HCT116 (cell line): ENCODE results near the gene CACNA2D3. TPM values are rescaled to one million over a fixed set of nuclear protein-coding genes. Genes with fewer than 3 reads are reported as not detected.

ENCODE experiments used
- ATAC-seq: fragments of 200-7000 bp; cut with Tn5 transposase; 2 replicates; pipeline ENCODE4 v1.9.1; 2020; ENCODE audit warnings: mild to moderate bottlenecking, moderate library complexity
- BruUV-seq: library from RNA; stranded (reverse); fragments of 400-500 nt; replicated peaks from 2 replicates; lab custom pipeline; 2021; lab: Mats Ljungman, UMichigan
- CTCF ChIA-PET: fragments of 300-600 bp; sonication (Branson Sonifier 250); formaldehyde crosslinking; loops from one replicate; lab custom pipeline; 2021; ENCODE audit warnings: antibody characterized with exemption; lab: Charles Lee
- POLR2A ChIA-PET: fragments of 300-600, 350-600 bp; sonication (Branson Sonifier 250); formaldehyde crosslinking; loops from one replicate; lab custom pipeline; 2021; ENCODE audit warnings: antibody characterized with exemption; lab: Charles Lee
- RAD21 ChIA-PET, 2 experiments: fragments of 300-600 bp; sonication (Branson Sonifier 250); formaldehyde crosslinking; loops; one replicate each; lab custom pipeline; 2023; ENCODE audit warnings: low total read pairs in 2 of 2; ENCODE audit not compliant: uncharacterized antibody in 2 of 2, unreplicated experiment in 2 of 2, low non-redundant PET in 1 of 2; lab: Charles Lee
- DNase-seq: peaks from one replicate; pipeline ENCODE4 v3.0.0-alpha.2; 2010; ENCODE audit warnings: low read depth, low spot score
- H2AFZ ChIP-seq: fragments of 200-600 bp; shearing (Covaris generic), sonication (generic); 2 replicates; pipeline ENCODE4 v1.6.1; 2017; ENCODE audit warnings: low read depth, mixed run types, mixed read lengths, antibody characterized with exemption, low read length; ENCODE audit not compliant: poor library complexity, severe bottlenecking
- H3K27ac ChIP-seq: 2 replicates; pipeline ENCODE4 v1.5.1; 2012; ENCODE audit warnings: low read depth, low read length
- H3K27me3 ChIP-seq: fragments of 200-600 bp; sonication (generic); 2 replicates; pipeline ENCODE4 v1.6.1; 2016; ENCODE audit warnings: mixed run types, low read length, mixed read lengths; ENCODE audit not compliant: insufficient read depth
- H3K36me3 ChIP-seq, 2 experiments: fragments of 200-500 bp in 1 of 2; fragments of 200-600 bp in 1 of 2; sonication (Bioruptor generic) in 1 of 2; sonication (generic) in 1 of 2; 2 replicates each; pipeline versions ENCODE4 v1.5.1 to v1.6.1; 2014 to 2016; ENCODE audit warnings: low read length in 2 of 2, inconsistent platforms in 1 of 2, mixed read lengths in 1 of 2, mixed run types in 1 of 2; ENCODE audit not compliant: insufficient read depth in 2 of 2, control insufficient read depth in 1 of 2
- H3K4me1 ChIP-seq, 2 experiments: fragments of 200-600 bp in 1 of 2; sonication (generic) in 1 of 2; 2 replicates each; pipeline versions ENCODE4 v1.5.1 to v1.6.1; 2012 to 2017; ENCODE audit warnings: low read length in 2 of 2, inconsistent platforms in 1 of 2, mild to moderate bottlenecking in 1 of 2, mixed read lengths in 1 of 2, mixed run types in 1 of 2, moderate library complexity in 1 of 2; ENCODE audit not compliant: insufficient read depth in 2 of 2, control insufficient read depth in 1 of 2
- H3K4me2 ChIP-seq: fragments of 200-600 bp; sonication (generic); 2 replicates; pipeline ENCODE4 v1.6.1; 2017; ENCODE audit warnings: mixed run types, low read length, mixed read lengths
- H3K4me3 ChIP-seq, 2 experiments: fragments of 200-600 bp in 1 of 2; sonication (generic) in 1 of 2; replicated peaks in 1 of 2; 2 replicates each; pipeline ENCODE4 v1.5.1; 2011 to 2016; ENCODE audit warnings: low read length in 2 of 2, control low read depth in 1 of 2, low read depth in 1 of 2, mild to moderate bottlenecking in 1 of 2, mixed read lengths in 1 of 2, mixed run types in 1 of 2
- H3K79me2 ChIP-seq: fragments of 200-600 bp; sonication (generic); 2 replicates; pipeline ENCODE4 v1.6.1; 2017; ENCODE audit warnings: mild to moderate bottlenecking, mixed run types, low read length, moderate library complexity, mixed read lengths; ENCODE audit not compliant: insufficient read depth
- H3K9ac ChIP-seq: fragments of 200-600 bp; sonication (generic); 2 replicates; pipeline ENCODE4 v1.6.1; 2016; ENCODE audit warnings: low read length, mixed read lengths
- H3K9me2 ChIP-seq: fragments of 200-600 bp; sonication (generic), shearing (Covaris generic); 2 replicates; pipeline ENCODE4 v1.6.1; 2017; ENCODE audit warnings: mixed run types, mild to moderate bottlenecking, moderate library complexity; ENCODE audit not compliant: insufficient read depth
- H3K9me3 ChIP-seq, 2 experiments: fragments of 200-500 bp in 1 of 2; fragments of 200-600 bp in 1 of 2; sonication (Bioruptor generic) in 1 of 2; sonication (generic) in 1 of 2; 2 replicates each; pipeline ENCODE4 v1.6.1; 2014 to 2017; ENCODE audit warnings: low read length in 2 of 2, mixed read lengths in 2 of 2, inconsistent platforms in 1 of 2, low read depth in 1 of 2, mild to moderate bottlenecking in 1 of 2, mixed run types in 1 of 2, moderate library complexity in 1 of 2; ENCODE audit not compliant: control insufficient read depth in 1 of 2, insufficient read depth in 1 of 2
- H4K20me1 ChIP-seq: fragments of 200-600 bp; sonication (generic), shearing (Covaris generic); 2 replicates; pipeline ENCODE4 v1.6.1; 2017; ENCODE audit warnings: mixed run types, mild to moderate bottlenecking, moderate library complexity; ENCODE audit not compliant: insufficient read depth
- ATF3 ChIP-seq: IDR thresholded peaks from 2 replicates; pipeline ENCODE4 v1.6.1; 2012
- CBX3 ChIP-seq: IDR thresholded peaks from 2 replicates; pipeline ENCODE4 v1.6.1; 2012; ENCODE audit warnings: low read depth
- CEBPB ChIP-seq: IDR thresholded peaks from 2 replicates; pipeline ENCODE4 v1.6.1; 2012; ENCODE audit warnings: low read depth
- CTCF ChIP-seq, 3 experiments: fragments of 200-600 bp in 1 of 3; sonication (generic) in 1 of 3; IDR thresholded peaks in 2 of 3; conservative IDR thresholded peaks in 1 of 3; 2 replicates each; pipeline ENCODE4 v1.5.1; 2012 to 2017; ENCODE audit warnings: low read depth in 2 of 3, low read length in 2 of 3, antibody characterized with exemption in 1 of 3, borderline replicate concordance in 1 of 3, control low read depth in 1 of 3, mild to moderate bottlenecking in 1 of 3, mixed read lengths in 1 of 3, mixed run types in 1 of 3, moderate library complexity in 1 of 3; ENCODE audit not compliant: insufficient read depth in 1 of 3
- EGR1 ChIP-seq: IDR thresholded peaks from 2 replicates; pipeline ENCODE4 v1.6.1; 2012; ENCODE audit warnings: low read depth
- ELF1 ChIP-seq: IDR thresholded peaks from 2 replicates; pipeline ENCODE4 v1.6.1; 2012; ENCODE audit warnings: low read depth, borderline replicate concordance
- EZH2phosphoT487 ChIP-seq: fragments of 200-600 bp; IDR thresholded peaks from 2 replicates; pipeline ENCODE4 v1.6.1; 2018; ENCODE audit warnings: antibody characterized with exemption, borderline replicate concordance
- FOSL1 ChIP-seq: IDR thresholded peaks from 2 replicates; pipeline ENCODE4 v1.6.1; 2012; ENCODE audit warnings: low read depth
- JUND ChIP-seq: IDR thresholded peaks from 2 replicates; pipeline ENCODE4 v1.6.1; 2012
- MAX ChIP-seq: IDR thresholded peaks from 2 replicates; pipeline ENCODE4 v1.6.1; 2012
- POLR2AphosphoS5 ChIP-seq: IDR thresholded peaks from 2 replicates; pipeline ENCODE4 v1.6.1; 2011; ENCODE audit warnings: mild to moderate bottlenecking, low read depth, low read length, moderate library complexity
- REST ChIP-seq: IDR thresholded peaks from 2 replicates; pipeline ENCODE4 v1.6.1; 2012; ENCODE audit warnings: low read depth
- SIN3A ChIP-seq: IDR thresholded peaks from 2 replicates; pipeline ENCODE4 v1.6.1; 2012; ENCODE audit warnings: low read depth
- SP1 ChIP-seq: IDR thresholded peaks from 2 replicates; pipeline ENCODE4 v1.6.1; 2012; ENCODE audit warnings: low read depth
- SRF ChIP-seq: IDR thresholded peaks from 2 replicates; pipeline ENCODE4 v1.6.1; 2012; ENCODE audit warnings: low read depth
- TCF7L2 ChIP-seq: IDR thresholded peaks from 2 replicates; pipeline ENCODE4 v1.7.0; 2011; ENCODE audit warnings: borderline replicate concordance, inconsistent platforms; ENCODE audit not compliant: insufficient read depth, insufficient read length; ENCODE audit errors: extremely low read depth
- YY1 ChIP-seq: IDR thresholded peaks from 2 replicates; pipeline ENCODE4 v1.6.1; 2011; ENCODE audit warnings: low read length, low read depth, moderate library complexity, mild to moderate bottlenecking; ENCODE audit not compliant: insufficient replicate concordance; ENCODE audit errors: extremely low read depth
- ZFX ChIP-seq: fragments of 450-650 bp; IDR thresholded peaks from 2 replicates; pipeline ENCODE4 v1.6.1; 2017
- ZNF274 ChIP-seq: fragments of 200-500 bp; sonication (Bioruptor generic); IDR thresholded peaks from 2 replicates; pipeline ENCODE4 v1.6.1; 2014; ENCODE audit warnings: mild to moderate bottlenecking, low read depth, low read length, inconsistent platforms
- intact Hi-C: fragments of 100-400 bp; cut with micrococcal nuclease; formaldehyde crosslinking; loops from 2 replicates; pipeline ENCODE4 v1.10.0; 2022
- total RNA-seq: library from RNA; stranded (reverse); gene quantifications from one replicate; pipeline ENCODE4 v1.2.1, GENCODE V29; 2021; ENCODE audit not compliant: unreplicated experiment
- TF ChIP-seq, protein P1 (sequence below): IDR thresholded peaks from 2 replicates; pipeline ENCODE4 v1.6.1; 2011; ENCODE audit warnings: mild to moderate bottlenecking, low read length, moderate library complexity; ENCODE audit not compliant: insufficient replicate concordance; ENCODE audit errors: extremely low read depth

The CACNA2D3 gene
- total RNA-seq, 1 experiment from 2014 or later, result 0.20 TPM

- H3K9ac ChIP-seq, result no peak overlapping the region
- H3K9me2 ChIP-seq, result no peaks in the 10 kb centered on the region
- H3K36me3 ChIP-seq, result no peaks in the 10 kb centered on the region
- no peak overlapping the region for H2AFZ ChIP-seq
- H3K4me2 ChIP-seq, result no peak overlapping the region
- no peaks in the 10 kb centered on the region for H3K9me3 ChIP-seq
- H3K27me3 ChIP-seq, result peaks cover 7% of the 10 kb centered on the region
- intact Hi-C loops, result no loop called here
- DNase-seq, result no peak
- RAD21 ChIA-PET, result no interaction called here
- BruUV-seq, result no TSS peak
- TF ChIP-seq EZH2phosphoT487 (no peak), YY1 (no peak), SIN3A (no peak), SP1 (no peak), ATF3 (no peak), SRF (no peak), ELF1 (no peak), CEBPB (no peak), CTCF (IDR thresholded peaks at IDR 0.05 in 2 of 3, conservative IDR thresholded peaks at IDR 0.05 in 1 of 3; ENCODE audit: borderline replicate concordance in 1 of 3, insufficient read depth in 1 of 3, low read depth in 2 of 3, low read length in 2 of 3) (no peak), MAX (no peak), REST (no peak), TCF7L2 (no peak), ZNF274 (no peak), JUND (no peak), EGR1 (no peak), POLR2AphosphoS5 (no peak), CBX3 (no peak), ZFX (no peak), FOSL1 (no peak)
- TF ChIP-seq, protein P1, sequence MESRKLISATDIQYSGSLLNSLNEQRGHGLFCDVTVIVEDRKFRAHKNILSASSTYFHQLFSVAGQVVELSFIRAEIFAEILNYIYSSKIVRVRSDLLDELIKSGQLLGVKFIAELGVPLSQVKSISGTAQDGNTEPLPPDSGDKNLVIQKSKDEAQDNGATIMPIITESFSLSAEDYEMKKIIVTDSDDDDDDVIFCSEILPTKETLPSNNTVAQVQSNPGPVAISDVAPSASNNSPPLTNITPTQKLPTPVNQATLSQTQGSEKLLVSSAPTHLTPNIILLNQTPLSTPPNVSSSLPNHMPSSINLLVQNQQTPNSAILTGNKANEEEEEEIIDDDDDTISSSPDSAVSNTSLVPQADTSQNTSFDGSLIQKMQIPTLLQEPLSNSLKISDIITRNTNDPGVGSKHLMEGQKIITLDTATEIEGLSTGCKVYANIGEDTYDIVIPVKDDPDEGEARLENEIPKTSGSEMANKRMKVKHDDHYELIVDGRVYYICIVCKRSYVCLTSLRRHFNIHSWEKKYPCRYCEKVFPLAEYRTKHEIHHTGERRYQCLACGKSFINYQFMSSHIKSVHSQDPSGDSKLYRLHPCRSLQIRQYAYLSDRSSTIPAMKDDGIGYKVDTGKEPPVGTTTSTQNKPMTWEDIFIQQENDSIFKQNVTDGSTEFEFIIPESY, result no peak
- TF ChIP-seq, all 23 proteins: peak for 0
- H3K4me1 ChIP-seq, result peaks cover 0 to under 1% of the 10 kb centered on the region in 2 experiments; a peak in 1 of 4 replicates
- H3K4me3 ChIP-seq, result no peak overlapping the region
- H4K20me1 ChIP-seq, result no peaks in the 10 kb centered on the region
- no peaks in the 10 kb centered on the region for H3K79me2 ChIP-seq
- ATAC-seq, result no peak
- H3K27ac ChIP-seq, result no peak overlapping the region
- ChIA-PET CTCF (no interaction called here), POLR2A (no interaction called here)
Observed at GRCh38 chr3:54273791-54274190, 151.4 kb downstream of the CACNA2D3 start.
